ENCODE measurements around the gene CLEC2D.
"Not testable (repeated sequence)": the region's sequence is repeated elsewhere in the genome, so short reads cannot be mapped to it uniquely, and the experiment has no call there.

Gene CLEC2D

GRCh38 chr12:9701380-9702154 is 32.1 kb downstream of the CLEC2D start:
- no peak for DNase-seq

- no peak for DNase-seq
Measured at GRCh38 chr12:9702255-9702654, 32.7 kb downstream of the CLEC2D start.

GRCh38 chr12:9704561-9704960 is 35.0 kb downstream of the CLEC2D start:
- DNase-seq: not testable (repeated sequence)

GRCh38 chr12:9706086-9706685 is 36.7 kb downstream of the CLEC2D start:
- no peak for DNase-seq

GRCh38 chr12:9707356-9707755 is 37.8 kb downstream of the CLEC2D start:
- DNase-seq: no peak

- peak; percentile 57 for DNase-seq
Measured at GRCh38 chr12:9707864-9708808, 38.6 kb downstream of the CLEC2D start.

GRCh38 chr12:9708853-9709252 is 39.3 kb downstream of the CLEC2D start:
- DNase-seq: no peak

- DNase-seq: no peak
Measured at GRCh38 chr12:9710584-9711375, 41.3 kb downstream of the CLEC2D start.

GRCh38 chr12:9711664-9712063 is 42.2 kb downstream of the CLEC2D start:
- no peak for DNase-seq

GRCh38 chr12:9713032-9713558 is 43.6 kb downstream of the CLEC2D start:
- DNase-seq: not testable (repeated sequence)

- DNase-seq: no peak
Measured at GRCh38 chr12:9717070-9717925, 47.8 kb downstream of the CLEC2D start.

- DNase-seq: no peak
Measured at GRCh38 chr12:9718968-9719367, 49.5 kb downstream of the CLEC2D start.

- DNase-seq: no peak
Measured at GRCh38 chr12:9719790-9720189, 50.3 kb downstream of the CLEC2D start.

GRCh38 chr12:9721394-9722092 is 52.0 kb downstream of the CLEC2D start:
- DNase-seq: no peak

GRCh38 chr12:9724023-9724422 is 54.5 kb downstream of the CLEC2D start:
- no peak for DNase-seq

- no peak for DNase-seq
Measured at GRCh38 chr12:9725213-9725870, 55.8 kb downstream of the CLEC2D start.

- DNase-seq: no peak
Measured at GRCh38 chr12:9727813-9728212, 58.3 kb downstream of the CLEC2D start.

- DNase-seq: no peak
Measured at GRCh38 chr12:9729082-9729481, 59.6 kb downstream of the CLEC2D start.

GRCh38 chr12:9730011-9730410 is 60.5 kb downstream of the CLEC2D start:
- no peak for DNase-seq

GRCh38 chr12:9730591-9730990 is 61.1 kb downstream of the CLEC2D start:
- no peak for DNase-seq
